BJ (cell line): ENCODE results near the gene GPD1. TPM values are rescaled to one million over a fixed set of nuclear protein-coding genes. Genes with fewer than 3 reads are reported as not detected.

Source experiments
- CTCF ChIA-PET: fragments of 350-600 bp; formaldehyde crosslinking; extraction: SDS; loops from one replicate; lab custom pipeline; 2021; ENCODE audit warnings: antibody characterized with exemption, inconsistent platforms; lab: Yijun Ruan, JAX
- POLR2A ChIA-PET: fragments of 300-600 bp; sonication (Branson Sonifier 250); formaldehyde crosslinking; extraction: SDS; loops from one replicate; lab custom pipeline; 2021; ENCODE audit warnings: antibody characterized with exemption; lab: Charles Lee
- DNase-seq: peaks from one replicate; pipeline ENCODE4 v3.0.0-alpha.2; 2011; ENCODE audit warnings: low read depth
- H3K27me3 ChIP-seq: 2 replicates; pipeline ENCODE4 v1.6.0; 2011; ENCODE audit warnings: low read length; ENCODE audit not compliant: control insufficient read depth, insufficient read depth
- H3K36me3 ChIP-seq: 2 replicates; pipeline ENCODE4 v1.5.1; 2011; ENCODE audit warnings: low read length; ENCODE audit not compliant: control insufficient read depth, insufficient read depth
- H3K4me3 ChIP-seq: 2 replicates; pipeline ENCODE4 v1.5.1; 2011; ENCODE audit warnings: low read depth, mild to moderate bottlenecking, control low read depth, low read length
- polyA plus RNA-seq: library from polyadenylated mRNA; depleted of rRNA; stranded (reverse); fragments of >200 nt; gene quantifications from 2 replicates; pipeline ENCODE4 v1.2.3, GENCODE V29; 2011
- TF ChIP-seq, protein P1 (sequence below): IDR thresholded peaks from 2 replicates; pipeline ENCODE4 v1.5.1; 2011; ENCODE audit warnings: low read depth, mild to moderate bottlenecking, control low read depth, inconsistent platforms, low read length, moderate library complexity; ENCODE audit not compliant: insufficient read depth

The GPD1 gene
- polyA plus RNA-seq, 1 experiment: 0.47 TPM

DNA sequence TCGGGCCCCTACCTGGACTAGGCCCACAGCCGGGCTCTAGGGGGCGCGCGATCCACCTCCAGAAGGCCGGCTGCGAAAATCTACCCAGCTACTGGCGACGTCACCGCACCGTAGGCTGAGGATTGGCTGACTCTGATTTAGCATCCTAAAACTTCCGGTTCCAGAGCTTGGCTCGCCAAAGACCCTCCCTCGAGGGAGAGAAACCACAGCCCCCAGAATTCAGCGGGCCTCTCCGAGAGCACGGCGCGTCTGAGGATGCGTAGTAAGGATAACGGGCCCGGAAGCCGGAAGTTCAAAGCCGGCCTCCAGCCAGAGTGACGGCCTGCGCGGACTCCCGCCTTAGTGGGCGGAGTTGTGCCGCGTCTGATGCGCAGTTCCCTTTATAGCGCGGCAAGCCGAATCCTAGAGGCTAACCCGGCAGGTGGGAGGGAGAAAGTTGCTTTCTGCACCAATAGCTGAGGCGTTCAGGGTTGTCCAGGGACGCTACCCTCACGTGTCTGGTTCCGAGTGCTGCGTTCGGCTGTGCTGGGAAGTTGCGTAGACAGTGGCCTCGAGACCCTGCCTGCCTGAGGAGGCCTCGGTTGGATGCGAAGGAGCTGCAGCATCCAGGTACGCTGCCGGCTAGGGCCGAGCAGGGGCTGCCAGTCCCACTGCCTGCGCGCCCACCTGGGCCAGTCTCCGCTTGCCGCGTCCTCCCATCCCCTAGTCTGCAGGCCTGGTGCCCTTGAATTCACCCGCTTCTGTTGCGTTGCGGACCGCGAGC lies 8.1 kb downstream of the GPD1 start, which contains the start of gene COX14:
Gene COX14, plus strand, starts transcription at position 544 of the 763 bp plus-strand sequence. CDS start 7,808 bp downstream, outside the sequence.
- peaks cover 2% of the 10 kb centered on the region; the same call in 1 of the 2 replicates for H3K36me3 ChIP-seq
- peak within 1 kb of the TSS; percentile 100 for H3K4me3 ChIP-seq
- TF ChIP-seq, protein P1, sequence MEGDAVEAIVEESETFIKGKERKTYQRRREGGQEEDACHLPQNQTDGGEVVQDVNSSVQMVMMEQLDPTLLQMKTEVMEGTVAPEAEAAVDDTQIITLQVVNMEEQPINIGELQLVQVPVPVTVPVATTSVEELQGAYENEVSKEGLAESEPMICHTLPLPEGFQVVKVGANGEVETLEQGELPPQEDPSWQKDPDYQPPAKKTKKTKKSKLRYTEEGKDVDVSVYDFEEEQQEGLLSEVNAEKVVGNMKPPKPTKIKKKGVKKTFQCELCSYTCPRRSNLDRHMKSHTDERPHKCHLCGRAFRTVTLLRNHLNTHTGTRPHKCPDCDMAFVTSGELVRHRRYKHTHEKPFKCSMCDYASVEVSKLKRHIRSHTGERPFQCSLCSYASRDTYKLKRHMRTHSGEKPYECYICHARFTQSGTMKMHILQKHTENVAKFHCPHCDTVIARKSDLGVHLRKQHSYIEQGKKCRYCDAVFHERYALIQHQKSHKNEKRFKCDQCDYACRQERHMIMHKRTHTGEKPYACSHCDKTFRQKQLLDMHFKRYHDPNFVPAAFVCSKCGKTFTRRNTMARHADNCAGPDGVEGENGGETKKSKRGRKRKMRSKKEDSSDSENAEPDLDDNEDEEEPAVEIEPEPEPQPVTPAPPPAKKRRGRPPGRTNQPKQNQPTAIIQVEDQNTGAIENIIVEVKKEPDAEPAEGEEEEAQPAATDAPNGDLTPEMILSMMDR: peak; percentile 98
- no peaks in the 10 kb centered on the region for H3K27me3 ChIP-seq
- CTCF ChIA-PET: interaction anchor here (0.6 to 5.2 kb wide), 49 partner anchors 9 to 1112 kb away, joined by 3 to 62 read pairs (median 4); partner anchors contain the start of genes CERS5, GPD1 and SMARCD1
- POLR2A ChIA-PET: interaction anchor here (0.9 to 3.0 kb wide), 4 partner anchors 27 to 74 kb away, joined by 3 to 8 read pairs (median 4); partner anchors contain the start of genes CERS5 and SMARCD1
- peak; percentile 98 for DNase-seq

DNA sequence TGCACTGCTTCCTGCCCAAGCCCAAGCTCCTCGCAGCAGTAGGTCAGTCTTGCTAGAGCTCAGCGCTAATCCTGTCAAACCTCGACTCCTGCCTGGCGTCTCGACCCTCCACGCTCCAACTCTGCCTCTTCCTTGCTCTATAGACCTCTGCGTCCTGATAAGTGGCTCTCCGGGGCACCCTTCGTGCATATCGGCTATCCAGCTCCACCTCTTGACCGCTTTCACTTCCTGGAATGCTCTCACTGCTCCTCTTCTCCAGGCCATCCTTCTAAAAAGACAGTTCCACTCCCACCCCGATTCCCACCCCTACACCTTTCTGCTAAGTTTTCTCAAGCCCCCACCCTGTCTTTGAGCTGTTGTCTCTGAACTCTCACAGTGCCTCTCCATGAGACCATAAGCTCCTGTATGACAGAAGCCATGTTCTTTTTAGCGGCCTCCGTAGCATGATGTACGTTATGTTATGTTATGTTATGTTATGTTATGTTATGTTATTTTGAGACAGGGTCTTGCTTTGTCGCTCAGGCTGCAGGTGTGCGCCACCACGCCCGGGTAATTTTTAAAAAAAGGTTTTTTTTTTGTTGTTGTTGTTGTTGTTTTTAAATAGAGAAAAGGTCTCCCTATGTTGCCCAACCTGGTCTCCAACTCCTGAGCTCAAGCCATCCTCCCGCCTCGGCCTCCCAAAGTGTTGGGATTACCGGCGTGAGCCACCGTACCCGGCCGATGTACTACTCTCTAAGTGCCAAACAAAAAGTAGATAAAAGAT lies 8.8 kb downstream of the GPD1 start:
- H3K4me3 ChIP-seq: peak overlapping the region; percentile 100
- H3K36me3 ChIP-seq: peaks cover 2% of the 10 kb centered on the region
- no peaks in the 10 kb centered on the region for H3K27me3 ChIP-seq
- CTCF ChIA-PET: interaction anchor here (1.1 to 5.2 kb wide), 25 partner anchors 8 to 215 kb away, joined by 3 to 62 read pairs (median 10); partner anchors contain the start of genes CERS5, GPD1 and SMARCD1
- POLR2A ChIA-PET: interaction anchor here (1.1 to 3.0 kb wide), 2 partner anchors 28 to 73 kb away, joined by 4 to 8 read pairs; partner anchors contain the start of gene SMARCD1
- TF ChIP-seq, protein P1: no peak
- no peak for DNase-seq

DNA sequence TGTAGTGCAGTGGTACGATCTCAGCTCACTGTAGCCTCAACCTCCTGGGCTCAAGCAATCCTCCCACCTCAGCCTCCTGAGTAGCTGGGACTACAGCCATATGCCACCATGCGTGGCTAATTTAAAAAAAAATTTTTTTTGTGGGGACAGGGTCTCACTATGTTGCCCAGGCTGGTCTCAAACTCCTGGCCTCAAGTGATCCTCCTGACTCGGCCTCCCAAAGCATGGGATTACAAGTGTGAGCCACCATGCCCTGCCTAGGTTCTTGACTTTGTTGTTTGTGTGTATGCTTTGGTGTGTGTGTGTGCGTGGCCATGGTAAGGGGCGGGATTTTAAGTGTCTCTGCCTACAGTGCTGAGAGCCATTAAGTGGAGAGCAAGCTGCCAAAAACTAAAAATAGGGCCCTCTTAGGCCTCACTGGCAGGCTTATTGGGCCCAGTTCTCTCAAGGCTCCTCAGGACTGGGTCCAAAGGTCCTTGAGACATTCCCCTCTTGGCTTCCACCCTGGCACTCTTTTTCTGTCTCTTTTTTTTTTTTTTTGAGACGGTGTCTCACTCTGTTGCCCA lies 13.3 kb downstream of the GPD1 start:
- no peak overlapping the region for H3K4me3 ChIP-seq
- ChIA-PET CTCF (no interaction called here), POLR2A (no interaction called here)
- no peak for DNase-seq
- H3K36me3 ChIP-seq: peaks cover 12% of the 10 kb centered on the region
- TF ChIP-seq, protein P1: no peak
- H3K27me3 ChIP-seq: no peaks in the 10 kb centered on the region

DNA sequence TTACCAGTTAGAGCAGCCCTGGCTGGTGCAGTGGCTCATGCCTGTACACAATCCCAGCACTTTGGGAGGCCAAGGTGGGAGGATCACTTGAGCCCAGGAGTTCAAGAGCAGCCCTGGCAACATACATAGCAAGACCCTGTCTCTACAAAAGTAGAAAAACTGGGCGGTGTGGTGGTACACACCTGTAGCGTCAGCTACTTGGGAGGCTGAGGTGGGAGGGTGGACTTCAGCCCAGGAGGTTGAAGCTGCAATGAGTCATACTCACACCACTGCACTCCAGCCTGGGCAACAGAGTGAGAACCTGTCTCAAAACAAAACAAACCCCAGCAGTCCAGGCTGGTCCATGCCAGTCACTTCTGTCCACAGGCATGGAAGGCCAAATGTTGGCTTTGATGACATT lies 15.6 kb downstream of the GPD1 start:
- no peaks in the 10 kb centered on the region for H3K27me3 ChIP-seq
- peaks cover 18% of the 10 kb centered on the region for H3K36me3 ChIP-seq
- TF ChIP-seq, protein P1: no peak

More for the DNA sequence above, 15.6 kb downstream of the GPD1 start:
- no peak for DNase-seq
- POLR2A ChIA-PET: no interaction called here
- H3K4me3 ChIP-seq: no peak overlapping the region
- CTCF ChIA-PET: no interaction called here
